K562 (cell line): Measurements from ENCODE around the gene COL9A3. TPM values are rescaled to one million over a fixed set of nuclear protein-coding genes. Genes with fewer than 3 reads are reported as not detected.

ENCODE experiments used
- ATAC-seq: fragments of 200-7000 bp; cut with Tn5 transposase; 3 replicates; pipeline ENCODE4 v1.9.1; 2020; ENCODE audit warnings: moderate library complexity
- BruUV-seq: library from RNA; stranded (reverse); fragments of 400-500 nt; replicated peaks from 2 replicates; lab custom pipeline; 2021; lab: Mats Ljungman, UMichigan
- CTCF ChIA-PET: fragments of 300-600 bp; formaldehyde crosslinking; extraction: SDS; loops from one replicate; lab custom pipeline; 2021; ENCODE audit warnings: low intra/inter-chr PET ratio; lab: Yijun Ruan, JAX
- POLR2A ChIA-PET: fragments of 300-600, 350-650 bp; sonication (Branson Sonifier 250); formaldehyde crosslinking; extraction: SDS; loops from one replicate; lab custom pipeline; 2021; ENCODE audit warnings: antibody characterized with exemption, inconsistent platforms; lab: Yijun Ruan, JAX
- DNase-seq, 4 experiments: peaks; one replicate each; pipeline versions ENCODE4 v3.0.0 to v3.0.0-alpha.2; 2011 to 2018; ENCODE audit warnings: low spot score in 3 of 4, mixed read lengths in 3 of 4; ENCODE audit errors: extremely low read depth in 1 of 4
- FAIRE-seq: peaks from 2 replicates; lab custom pipeline; 2011; peaks lifted over from hg19 to GRCh38; lab: Jason Lieb, UNC
- H2AFZ ChIP-seq: 2 replicates; pipeline ENCODE4 v1.6.0; 2011; ENCODE audit warnings: low read depth, low read length, control low read depth, inconsistent platforms
- H3K27ac ChIP-seq: fragments of 200-600 bp; 3 replicates; pipeline ENCODE4 v1.8.0; 2011; ENCODE audit warnings: low read depth, mild to moderate bottlenecking, control low read depth, inconsistent platforms, low read length, moderate library complexity, mixed read lengths; ENCODE audit errors: extremely low read depth
- H3K27me3 ChIP-seq, 2 experiments: fragments of 300-600 bp in 1 of 2; 2 replicates in 1 of 2; 3 replicates in 1 of 2; pipeline versions ENCODE4 v1.6.0 to v1.8.0; 2011; ENCODE audit warnings: inconsistent platforms in 2 of 2, low read length in 2 of 2, mild to moderate bottlenecking in 1 of 2, mixed read lengths in 1 of 2, moderate library complexity in 1 of 2; ENCODE audit not compliant: control insufficient read depth in 2 of 2, insufficient read depth in 2 of 2
- H3K36me3 ChIP-seq: fragments of 300-600 bp; 3 replicates; pipeline ENCODE4 v1.8.0; 2011; ENCODE audit warnings: mild to moderate bottlenecking, low read length, inconsistent platforms; ENCODE audit not compliant: control insufficient read depth, insufficient read depth
- H3K4me1 ChIP-seq, 2 experiments: fragments of 200-600 bp in 1 of 2; replicated peaks in 1 of 2; 2 replicates in 1 of 2; 3 replicates in 1 of 2; pipeline versions ENCODE4 v1.5.1 to v1.8.0; 2011; ENCODE audit warnings: inconsistent platforms in 2 of 2, low read length in 2 of 2, mild to moderate bottlenecking in 1 of 2, mixed read lengths in 1 of 2, moderate library complexity in 1 of 2; ENCODE audit not compliant: control insufficient read depth in 2 of 2, insufficient read depth in 2 of 2
- H3K4me2 ChIP-seq: 2 replicates; pipeline ENCODE4 v1.6.1; 2011; ENCODE audit warnings: low read length, control low read depth, inconsistent platforms, mixed read lengths; ENCODE audit not compliant: insufficient read depth
- H3K4me3 ChIP-seq: fragments of 200-600 bp; sonication (generic), shearing (Covaris generic); 2 replicates; pipeline ENCODE4 v1.5.1; 2016; ENCODE audit warnings: control low read depth, inconsistent platforms
- H3K79me2 ChIP-seq: fragments of 200-600 bp; 3 replicates; pipeline ENCODE4 v1.8.0; 2011; ENCODE audit warnings: low read length, inconsistent platforms; ENCODE audit not compliant: control insufficient read depth, insufficient read depth
- H3K9ac ChIP-seq, 2 experiments: 2 replicates each; pipeline versions ENCODE4 v1.6.0 to v1.6.1; 2011; ENCODE audit warnings: low read depth in 2 of 2, low read length in 2 of 2, control low read depth in 1 of 2, inconsistent platforms in 1 of 2, mild to moderate bottlenecking in 1 of 2, mixed read lengths in 1 of 2; ENCODE audit not compliant: insufficient read depth in 1 of 2
- H3K9me1 ChIP-seq: one replicate; pipeline ENCODE4 v1.6.0; 2011; ENCODE audit warnings: inconsistent platforms, mild to moderate bottlenecking, low read length, moderate library complexity; ENCODE audit not compliant: control insufficient read depth, insufficient read depth
- H3K9me3 ChIP-seq: replicated peaks from 2 replicates; pipeline ENCODE4 v1.5.1; 2011; ENCODE audit warnings: low read depth, low read length, inconsistent platforms; ENCODE audit not compliant: control insufficient read depth, insufficient read depth
- H4K20me1 ChIP-seq: replicated peaks from 2 replicates; pipeline ENCODE4 v1.6.1; 2011; ENCODE audit warnings: low read length, inconsistent platforms, mixed read lengths; ENCODE audit not compliant: control insufficient read depth, insufficient read depth
- ASH1L ChIP-seq: fragments of 450-650 bp; IDR thresholded peaks from 2 replicates; pipeline ENCODE4 v1.6.1; 2018; ENCODE audit warnings: borderline replicate concordance, mild to moderate bottlenecking, low read depth; ENCODE audit not compliant: partially characterized antibody
- KLF13 ChIP-seq: fragments of 450-650 bp; IDR thresholded peaks from 2 replicates; pipeline ENCODE4 v1.6.1; 2016; ENCODE audit warnings: missing genetic modification characterization, low read depth, mild to moderate bottlenecking, missing compliant biosample characterization, moderate library complexity, borderline replicate concordance
- NR4A1 ChIP-seq, 2 experiments: fragments of 250-450 bp in 1 of 2; fragments of 450-650 bp in 1 of 2; sonication (Bioruptor Pico) in 1 of 2; IDR thresholded peaks; 2 replicates each; pipeline versions ENCODE4 v1.4.0 to v1.6.1; 2016 to 2020; ENCODE audit warnings: mild to moderate bottlenecking in 2 of 2, missing compliant biosample characterization in 1 of 2, missing genetic modification characterization in 1 of 2, moderate library complexity in 1 of 2
- SAFB2 ChIP-seq: fragments of 200-400 bp; formaldehyde crosslinking; IDR thresholded peaks from 2 replicates; pipeline ENCODE4 v1.6.1; 2018; ENCODE audit warnings: borderline replicate concordance, low read length, low read depth, moderate library complexity; ENCODE audit not compliant: severe bottlenecking
- SP1 ChIP-seq: sonication (generic); formaldehyde crosslinking; IDR thresholded peaks from 2 replicates; pipeline ENCODE4 v1.8.1; 2022; ENCODE audit warnings: mild to moderate bottlenecking, missing genetic modification reagents
- WGBS: fragments of 100-300 bp; shearing (Covaris generic); methylation state at CpG from one replicate; pipeline ENCODE4 v1.1.6; 2016; ENCODE audit warnings: low coverage, mixed read lengths; ENCODE audit not compliant: insufficient coverage; ENCODE audit errors: missing lambda C conversion rate; 5-methylcytosine and 5-hydroxymethylcytosine counted together
- in situ Hi-C: fragments of 300-500 bp; cut with MboI; formaldehyde crosslinking; loops from 4 replicates; pipeline ENCODE4 v1.15.0; 2018; ENCODE audit warnings: inconsistent platforms, mixed read lengths
- intact Hi-C: fragments of 100-400 bp; cut with micrococcal nuclease; formaldehyde crosslinking; loops from 2 replicates; pipeline ENCODE4 v1.14.2; 2022
- polyA plus RNA-seq, 8 experiments: library from polyadenylated mRNA; depleted of rRNA in 4 of 8; stranded (reverse) in 5 of 8; unstranded in 3 of 8; fragments of >200 nt; fragmentation: Nextera tagmentation in 2 of 8; fragmentation: Illumina TruSeq in 1 of 8; extraction: Ambion mirVana in 2 of 8; extraction: Trizol in 1 of 8; gene quantifications; 2 replicates each; pipeline versions ENCODE4 v1.2.1 to v1.2.3, GENCODE V29; 2011 to 2014; ENCODE audit warnings: inconsistent platforms in 1 of 8, missing spikeins in 1 of 8
- total RNA-seq, 7 experiments: library from RNA; depleted of rRNA in 6 of 7; stranded (reverse); fragments of >200 nt in 6 of 7; fragmentation: Illumina TruSeq in 2 of 7; extraction: Trizol in 2 of 7; gene quantifications; 2 replicates each; pipeline versions ENCODE4 v1.2.1 to v1.2.3, GENCODE V29; 2011 to 2021; ENCODE audit warnings: low replicate concordance in 1 of 7

Gene COL9A3
- total and polyA plus RNA-seq, 9 of the 15 experiments (the other 6 are each of a cell fraction or from before 2014, with no cell fraction given), result 0.14 to 3.6 (median 0.88) TPM; not detected in 1

DNA sequence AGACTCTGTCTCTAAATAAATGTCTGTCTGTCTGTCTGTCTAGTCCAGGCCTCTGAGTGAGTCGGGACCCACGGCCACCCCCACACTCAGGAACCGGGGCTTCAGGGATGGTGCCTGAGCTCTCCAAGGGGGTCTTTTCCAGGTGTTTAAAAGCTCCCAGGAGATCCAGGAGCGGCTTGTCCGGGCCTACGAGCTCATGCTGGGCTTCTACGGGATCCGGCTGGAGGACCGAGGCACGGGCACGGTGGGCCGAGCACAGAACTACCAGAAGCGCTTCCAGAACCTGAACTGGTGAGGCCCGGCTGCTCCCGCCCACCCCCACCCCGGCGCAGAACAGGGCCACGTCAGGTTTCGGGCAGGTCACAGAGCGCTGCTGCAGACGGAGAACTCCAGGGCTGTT is 5.5 kb upstream of the COL9A3 start:
- Histone ChIP-seq H3K4me3 (no peak overlapping the region), H3K79me2 (peaks cover 9% of the 10 kb centered on the region; the same call in 1 of the 3 replicates), H3K36me3 (peaks cover 57% of the 10 kb centered on the region; the same call in 2 of the 3 replicates), H4K20me1 (peaks cover 4% of the 10 kb centered on the region), H3K27me3 (peaks cover 0 to 8% of the 10 kb centered on the region in 2 experiments; a peak in 2 of 5 replicates), H3K4me2 (no peak overlapping the region), H2AFZ (no peak overlapping the region), H3K9me3 (no peaks in the 10 kb centered on the region), H3K4me1 (peaks cover 3 to 74% of the 10 kb centered on the region in 2 experiments; a peak in 3 of 5 replicates), H3K9me1 (no peaks in the 10 kb centered on the region), H3K27ac (no peak overlapping the region), H3K9ac (no peak overlapping the region)
- DNase-seq (no peak), FAIRE-seq (no peak), ATAC-seq (no peak)
- POLR2A ChIA-PET, result no interaction called here
- in situ Hi-C loops (no loop called here), intact Hi-C loops (no loop called here)
- CTCF ChIA-PET, result no interaction called here
- TF ChIP-seq NR4A1 (CRISPR knock-in tag; IDR thresholded peaks at IDR 0.05) (no peak), NR4A1 (tag; IDR thresholded peaks at IDR 0.05) (no peak), SP1 (CRISPR knock-in tag) (no peak), ASH1L (no peak), KLF13 (tag) (no peak), SAFB2 (no peak)
- BruUV-seq, result no TSS peak
- WGBS, result 91% methylated on average over 4 of the region's 21 CpGs
